Measurements from ENCODE around the gene KRT74.

DNA sequence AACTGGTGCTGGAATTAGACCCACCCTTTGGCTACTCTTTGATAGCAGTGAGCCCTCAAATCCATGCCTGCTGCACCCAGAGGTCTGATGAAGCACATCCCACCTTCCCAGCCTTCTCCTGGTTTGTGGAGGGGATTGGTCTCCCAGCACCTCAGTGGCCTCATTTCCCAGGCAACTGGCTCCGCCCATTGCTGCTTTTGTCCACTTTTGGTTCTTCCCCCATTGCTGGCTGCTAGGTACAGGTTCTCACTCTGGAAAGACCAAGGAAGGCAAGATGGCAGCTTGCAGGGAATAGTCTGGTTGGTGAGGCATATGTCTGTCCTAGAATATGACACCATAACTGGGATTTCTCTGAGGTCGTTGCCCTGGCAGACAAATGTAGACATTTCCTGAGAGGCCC, 43.3 kb downstream of the KRT74 start:
- no peak for TF ChIP-seq GATA3 (IDR thresholded peaks at IDR 0.05; ENCODE audit: low read depth, low read length)
- TF ChIP-seq GATA2 (IDR thresholded peaks at IDR 0.05; ENCODE audit: low read depth, low read length) = no peak
